ENCODE data around the gene ZAR1. TPM values are rescaled to one million over a fixed set of nuclear protein-coding genes. Genes with fewer than 3 reads are reported as not detected.
A peak's percentile ranks its signal among the peaks of the same experiment; 100 is the strongest.

The ZAR1 gene
- total RNA-seq, 1 donor from 2014 or later: not detected

- Histone ChIP-seq H3K4me3 (ENCODE audit: low read depth, low read length) (no peak overlapping the region), H3K36me3 (ENCODE audit: control insufficient read depth, insufficient read depth, low read length) (no peaks in the 10 kb centered on the region), H3K27me3 (ENCODE audit: control insufficient read depth, insufficient read depth, low read length) (no peaks in the 10 kb centered on the region)
- DNase-seq (ENCODE audit: low read depth): no peak
- TF ChIP-seq CTCF (IDR thresholded peaks at IDR 0.05; ENCODE audit: insufficient read depth, low read length, poor library complexity, severe bottlenecking): no peak
Observed at GRCh38 chr4:48538358-48538757, 48.3 kb downstream of the ZAR1 start.

- Histone ChIP-seq H3K36me3 (ENCODE audit: control insufficient read depth, insufficient read depth, low read length) (no peaks in the 10 kb centered on the region), H3K27me3 (ENCODE audit: control insufficient read depth, insufficient read depth, low read length) (no peaks in the 10 kb centered on the region), H3K4me3 (ENCODE audit: low read depth, low read length) (no peak overlapping the region)
- no peak for TF ChIP-seq CTCF (IDR thresholded peaks at IDR 0.05; ENCODE audit: insufficient read depth, low read length, poor library complexity, severe bottlenecking)
- no peak for DNase-seq (ENCODE audit: low read depth)
Observed at GRCh38 chr4:48539597-48539996, 49.5 kb downstream of the ZAR1 start.

- Histone ChIP-seq H3K4me3 (ENCODE audit: low read depth, low read length) (no peak overlapping the region), H3K27me3 (ENCODE audit: control insufficient read depth, insufficient read depth, low read length) (no peaks in the 10 kb centered on the region), H3K36me3 (ENCODE audit: control insufficient read depth, insufficient read depth, low read length) (no peaks in the 10 kb centered on the region)
- DNase-seq (ENCODE audit: low read depth): no peak
- TF ChIP-seq CTCF (IDR thresholded peaks at IDR 0.05; ENCODE audit: insufficient read depth, low read length, poor library complexity, severe bottlenecking): no peak
Observed at GRCh38 chr4:48542888-48543287, 52.8 kb downstream of the ZAR1 start.

GRCh38 chr4:48543796-48544195, 53.7 kb downstream of the ZAR1 start:
- no peaks in the 10 kb centered on the region for H3K27me3 ChIP-seq (ENCODE audit: control insufficient read depth, insufficient read depth, low read length)
- peak; percentile 29 for DNase-seq (ENCODE audit: low read depth)
- TF ChIP-seq CTCF (IDR thresholded peaks at IDR 0.05; ENCODE audit: insufficient read depth, low read length, poor library complexity, severe bottlenecking): no peak

More at GRCh38 chr4:48543796-48544195, 53.7 kb downstream of the ZAR1 start:
- Histone ChIP-seq H3K4me3 (ENCODE audit: low read depth, low read length) (no peak overlapping the region), H3K36me3 (ENCODE audit: control insufficient read depth, insufficient read depth, low read length) (no peaks in the 10 kb centered on the region)

Other genes starting within 250 kb of the ZAR1 start
- 1.8 and 3.2 TPM in 2 replicates for gene TEC, start 220.4 kb upstream of the ZAR1 start, total RNA-seq
- 104 and 109 TPM in 2 replicates for gene SLAIN2, start 148.7 kb upstream of the ZAR1 start, total RNA-seq
- gene SLC10A4, start 6.9 kb upstream of the ZAR1 start, total RNA-seq: 0.48 and 0.58 TPM in 2 replicates